CD8-positive, alpha-beta memory T cell (primary cell): Measurements from ENCODE around the gene ESRRG. TPM values are rescaled to one million over a fixed set of nuclear protein-coding genes. Genes with fewer than 3 reads are reported as not detected.

Source experiments
- CTCF ChIA-PET: fragments of 350-600 bp; sonication (Branson Sonifier 250); formaldehyde crosslinking; loops from one replicate; lab custom pipeline; 2021; ENCODE audit warnings: antibody characterized with exemption; lab: Charles Lee
- POLR2A ChIA-PET: fragments of 350-600 bp; sonication (Branson Sonifier 250); formaldehyde crosslinking; loops from one replicate; lab custom pipeline; 2021; ENCODE audit warnings: antibody characterized with exemption; lab: Charles Lee
- DNase-seq, 5 donors: peaks; one replicate each; pipeline versions ENCODE4 v3.0.0 to v3.0.0-alpha.2; 2020 to 2022; ENCODE audit warnings: mixed read lengths in 1 of 5
- H3K27ac ChIP-seq: one replicate; pipeline ENCODE4 v1.7.0; 2013; ENCODE audit warnings: low read depth, mild to moderate bottlenecking, low read length, moderate library complexity
- H3K27me3 ChIP-seq: 2 replicates; pipeline ENCODE4 v1.7.0; 2013; ENCODE audit warnings: low read length, mild to moderate bottlenecking; ENCODE audit not compliant: insufficient read depth, poor library complexity, severe bottlenecking
- H3K36me3 ChIP-seq: 2 replicates; pipeline ENCODE4 v1.7.0; 2013; ENCODE audit warnings: mild to moderate bottlenecking, low read length, moderate library complexity; ENCODE audit not compliant: insufficient read depth
- H3K4me1 ChIP-seq: 2 replicates; pipeline ENCODE4 v1.7.0; 2013; ENCODE audit warnings: mild to moderate bottlenecking, low read length, moderate library complexity; ENCODE audit not compliant: insufficient read depth
- H3K4me3 ChIP-seq: 2 replicates; pipeline ENCODE4 v1.7.0; 2013; ENCODE audit warnings: mild to moderate bottlenecking, low read length
- H3K9me3 ChIP-seq: 2 replicates; pipeline ENCODE4 v1.7.0; 2013; ENCODE audit warnings: mild to moderate bottlenecking, low read length
- H3K27ac Mint-ChIP-seq, 8 donors: one replicate each; pipeline ENCODE4 v1.8.0; 2020 to 2021; ENCODE audit warnings: mixed read lengths in 8 of 8, mild to moderate bottlenecking in 6 of 8, inconsistent platforms in 3 of 8, moderate library complexity in 3 of 8
- H3K27me3 Mint-ChIP-seq, 2 donors: one replicate each; pipeline ENCODE4 v1.8.0; 2020 to 2021; ENCODE audit warnings: mixed read lengths in 2 of 2, mild to moderate bottlenecking in 1 of 2, moderate library complexity in 1 of 2
- H3K36me3 Mint-ChIP-seq, 3 donors: one replicate each; pipeline ENCODE4 v1.8.0; 2020 to 2021; ENCODE audit warnings: mixed read lengths in 3 of 3, inconsistent platforms in 1 of 3, mild to moderate bottlenecking in 1 of 3
- H3K4me1 Mint-ChIP-seq, 3 donors: one replicate each; pipeline ENCODE4 v1.8.0; 2020 to 2021; ENCODE audit warnings: mixed read lengths in 3 of 3, inconsistent platforms in 1 of 3, mild to moderate bottlenecking in 1 of 3
- H3K4me3 Mint-ChIP-seq, 7 donors: one replicate each; pipeline ENCODE4 v1.8.0; 2020 to 2021; ENCODE audit warnings: mixed read lengths in 7 of 7, mild to moderate bottlenecking in 6 of 7, moderate library complexity in 4 of 7, inconsistent platforms in 2 of 7
- H3K9me3 Mint-ChIP-seq, 5 donors: one replicate each; pipeline ENCODE4 v1.8.0; 2020 to 2022; ENCODE audit warnings: mixed read lengths in 5 of 5, mild to moderate bottlenecking in 3 of 5, moderate library complexity in 2 of 5, inconsistent platforms in 1 of 5
- polyA plus RNA-seq: library from polyadenylated mRNA; unstranded; fragments of 300-500 nt; fragmentation: Illumina TruSeq; gene quantifications from one replicate; pipeline ENCODE4 v1.2.3, GENCODE V29; 2021
- total RNA-seq, 2 experiments: library from RNA; stranded (reverse); gene quantifications; one replicate each; pipeline ENCODE4 v1.2.3, GENCODE V29; 2021

ESRRG gene
- total and polyA plus RNA-seq, 3 experiments from 2014 or later, result not detected

GRCh38 chr1:216600730-216601609, 122.3 kb downstream of the ESRRG start:
- Histone ChIP-seq H3K4me3 (no peak overlapping the region), H3K9me3 (no peaks in the 10 kb centered on the region), H3K4me1 (no peaks in the 10 kb centered on the region), H3K27ac (no peak overlapping the region), H3K36me3 (no peaks in the 10 kb centered on the region), H3K27me3 (no peaks in the 10 kb centered on the region)
- DNase-seq, result no peak
- no peak overlapping the region for H3K27ac Mint-ChIP-seq
- H3K36me3 Mint-ChIP-seq, result no peaks in the 10 kb centered on the region
- H3K9me3 Mint-ChIP-seq, result peaks cover 2 to 15% (median 5%) of the 10 kb centered on the region in 5 donors
- POLR2A ChIA-PET, result no interaction called here
- H3K4me3 Mint-ChIP-seq, result peak overlapping the region in 1 of 7 donors; percentile 37
- no peaks in the 10 kb centered on the region for H3K4me1 Mint-ChIP-seq
- CTCF ChIA-PET, result interaction anchor here (1.2 kb wide), 1 partner anchor 9 kb away, joined by 4 read pairs; no protein-coding TSS in a partner anchor
- peaks cover 0 to 3% of the 10 kb centered on the region in 2 donors for H3K27me3 Mint-ChIP-seq

- Histone ChIP-seq H3K9me3 (no peaks in the 10 kb centered on the region), H3K36me3 (no peaks in the 10 kb centered on the region), H3K27me3 (no peaks in the 10 kb centered on the region), H3K4me3 (no peak overlapping the region), H3K4me1 (no peaks in the 10 kb centered on the region), H3K27ac (no peak overlapping the region)
- H3K27me3 Mint-ChIP-seq, result peaks cover 0 to 3% of the 10 kb centered on the region in 2 donors
- ChIA-PET POLR2A (no interaction called here), CTCF (no interaction called here)
- H3K27ac Mint-ChIP-seq, result peak overlapping the region in 1 of 8 donors; percentile 4
- H3K9me3 Mint-ChIP-seq, result peaks cover 2 to 10% (median 5%) of the 10 kb centered on the region in 5 donors
- H3K36me3 Mint-ChIP-seq, result no peaks in the 10 kb centered on the region
- no peaks in the 10 kb centered on the region for H3K4me1 Mint-ChIP-seq
- DNase-seq, result no peak
- peak overlapping the region in 1 of 7 donors; percentile 48 for H3K4me3 Mint-ChIP-seq
These were observed 123.4 kb downstream of the ESRRG start for GRCh38 chr1:216599851-216600250.

GRCh38 chr1:216598448-216598847, 124.8 kb downstream of the ESRRG start:
- ChIA-PET CTCF (no interaction called here), POLR2A (no interaction called here)
- no peak overlapping the region for H3K4me3 Mint-ChIP-seq
- H3K9me3 Mint-ChIP-seq, result peaks cover 2 to 13% (median 6%) of the 10 kb centered on the region in 5 donors
- H3K27me3 ChIP-seq, result no peaks in the 10 kb centered on the region
- H3K36me3 Mint-ChIP-seq, result no peaks in the 10 kb centered on the region
- no peaks in the 10 kb centered on the region for H3K4me1 ChIP-seq
- no peak overlapping the region for H3K27ac Mint-ChIP-seq
- H3K36me3 ChIP-seq, result no peaks in the 10 kb centered on the region
- no peaks in the 10 kb centered on the region for H3K4me1 Mint-ChIP-seq
- no peak overlapping the region for H3K27ac ChIP-seq
- H3K4me3 ChIP-seq, result no peak overlapping the region
- H3K27me3 Mint-ChIP-seq, result peaks cover 0 to 3% of the 10 kb centered on the region in 2 donors
- no peaks in the 10 kb centered on the region for H3K9me3 ChIP-seq
- no peak for DNase-seq

- CTCF ChIA-PET, result no interaction called here
- H3K4me3 Mint-ChIP-seq, result no peak overlapping the region
- H3K36me3 Mint-ChIP-seq, result peaks cover 0 to 4% (median 0%) of the 10 kb centered on the region in 3 donors
- POLR2A ChIA-PET, result no interaction called here
- no peaks in the 10 kb centered on the region for H3K36me3 ChIP-seq
- no peak for DNase-seq
- peaks cover 0 to 3% of the 10 kb centered on the region in 2 donors for H3K27me3 Mint-ChIP-seq
- no peak overlapping the region for H3K4me3 ChIP-seq
- H3K27me3 ChIP-seq, result no peaks in the 10 kb centered on the region
- no peaks in the 10 kb centered on the region for H3K9me3 ChIP-seq
- no peaks in the 10 kb centered on the region for H3K4me1 Mint-ChIP-seq
- no peaks in the 10 kb centered on the region for H3K4me1 ChIP-seq
- peaks cover 0 to 18% (median 8%) of the 10 kb centered on the region in 5 donors for H3K9me3 Mint-ChIP-seq
- H3K27ac Mint-ChIP-seq, result no peak overlapping the region
- H3K27ac ChIP-seq, result no peak overlapping the region
These were observed 126.9 kb downstream of the ESRRG start for GRCh38 chr1:216596281-216596862.

GRCh38 chr1:216587715-216588114, 135.5 kb downstream of the ESRRG start:
- Histone ChIP-seq H3K9me3 (no peaks in the 10 kb centered on the region), H3K27ac (no peak overlapping the region), H3K4me1 (no peaks in the 10 kb centered on the region), H3K27me3 (no peaks in the 10 kb centered on the region), H3K36me3 (no peaks in the 10 kb centered on the region), H3K4me3 (no peak overlapping the region)
- H3K4me1 Mint-ChIP-seq, result no peaks in the 10 kb centered on the region
- peaks cover 4 to 19% (median 11%) of the 10 kb centered on the region in 5 donors for H3K9me3 Mint-ChIP-seq
- no peak overlapping the region for H3K4me3 Mint-ChIP-seq
- DNase-seq, result no peak
- CTCF ChIA-PET, result no interaction called here
- H3K27me3 Mint-ChIP-seq, result no peaks in the 10 kb centered on the region
- POLR2A ChIA-PET, result no interaction called here
- H3K27ac Mint-ChIP-seq, result no peak overlapping the region
- peaks cover 0 to 4% (median 0%) of the 10 kb centered on the region in 3 donors for H3K36me3 Mint-ChIP-seq

- no peaks in the 10 kb centered on the region for H3K9me3 ChIP-seq
- H3K27me3 ChIP-seq, result no peaks in the 10 kb centered on the region
- no peak for DNase-seq
- no peak overlapping the region for H3K4me3 ChIP-seq
- no peaks in the 10 kb centered on the region for H3K36me3 ChIP-seq
- Mint-ChIP-seq H3K27ac (no peak overlapping the region), H3K4me3 (no peak overlapping the region), H3K4me1 (no peaks in the 10 kb centered on the region), H3K36me3 (no peaks in the 10 kb centered on the region), H3K9me3 (peaks cover 1 to 21% (median 15%) of the 10 kb centered on the region in 5 donors), H3K27me3 (no peaks in the 10 kb centered on the region)
- no peaks in the 10 kb centered on the region for H3K4me1 ChIP-seq
- POLR2A ChIA-PET, result no interaction called here
- CTCF ChIA-PET, result no interaction called here
- H3K27ac ChIP-seq, result no peak overlapping the region
These were observed 141.1 kb downstream of the ESRRG start for GRCh38 chr1:216582151-216582550.

GRCh38 chr1:216580538-216581057, 142.6 kb downstream of the ESRRG start:
- no peaks in the 10 kb centered on the region for H3K27me3 ChIP-seq
- H3K4me3 ChIP-seq, result no peak overlapping the region
- DNase-seq, result no peak
- Mint-ChIP-seq H3K27me3 (no peaks in the 10 kb centered on the region), H3K4me3 (no peak overlapping the region), H3K36me3 (no peaks in the 10 kb centered on the region), H3K9me3 (peaks cover 2 to 31% (median 15%) of the 10 kb centered on the region in 5 donors), H3K27ac (no peak overlapping the region), H3K4me1 (no peaks in the 10 kb centered on the region)
- H3K9me3 ChIP-seq, result no peaks in the 10 kb centered on the region
- H3K27ac ChIP-seq, result no peak overlapping the region
- POLR2A ChIA-PET, result no interaction called here
- CTCF ChIA-PET, result no interaction called here
- H3K4me1 ChIP-seq, result no peaks in the 10 kb centered on the region
- H3K36me3 ChIP-seq, result no peaks in the 10 kb centered on the region
